SHP77 treated with DMSO at 0.1 percent for 48 hours (cell line): ENCODE data around the gene AKNAD1.

ENCODE experiments used
- DNase-seq: peaks from one replicate; lab custom pipeline; 2025; lab: John Stamatoyannopoulos, UW

Gene AKNAD1

GRCh38 chr1:108863984-108864383 lies 7.1 kb upstream of the AKNAD1 start:
- no peak for DNase-seq

GRCh38 chr1:108862698-108863477 lies 6.0 kb upstream of the AKNAD1 start:
- DNase-seq, result no peak

- no peak for DNase-seq
These were observed 5.2 kb upstream of the AKNAD1 start for GRCh38 chr1:108862017-108862610.

GRCh38 chr1:108861566-108861965 lies 4.7 kb upstream of the AKNAD1 start:
- no peak for DNase-seq

- no peak for DNase-seq
These were observed 3.5 kb upstream of the AKNAD1 start for GRCh38 chr1:108860190-108860907.

- DNase-seq, result no peak
These were observed 1.5 kb upstream of the AKNAD1 start for GRCh38 chr1:108858230-108858950.

GRCh38 chr1:108854221-108855019 lies 2.5 kb downstream of the AKNAD1 start:
- no peak for DNase-seq

- DNase-seq, result no peak
These were observed 4.5 kb downstream of the AKNAD1 start for GRCh38 chr1:108852221-108852975.

GRCh38 chr1:108851567-108851966 lies 5.3 kb downstream of the AKNAD1 start:
- DNase-seq, result no peak

GRCh38 chr1:108850929-108851328 lies 6.0 kb downstream of the AKNAD1 start:
- no peak for DNase-seq

GRCh38 chr1:108848806-108849205 lies 8.1 kb downstream of the AKNAD1 start:
- DNase-seq, result no peak

- peak; percentile 8 for DNase-seq
These were observed 9.4 kb downstream of the AKNAD1 start for GRCh38 chr1:108847494-108847893.

GRCh38 chr1:108845991-108846390 lies 10.9 kb downstream of the AKNAD1 start:
- DNase-seq, result no peak

- DNase-seq, result no peak
These were observed 11.4 kb downstream of the AKNAD1 start for GRCh38 chr1:108845446-108845845.

- no peak for DNase-seq
These were observed 13.3 kb downstream of the AKNAD1 start for GRCh38 chr1:108843390-108844137.

- no peak for DNase-seq
These were observed 14.2 kb downstream of the AKNAD1 start for GRCh38 chr1:108842525-108843181.

- DNase-seq, result no peak
These were observed 15.2 kb downstream of the AKNAD1 start for GRCh38 chr1:108841703-108842102.

GRCh38 chr1:108832929-108833328 lies 24.0 kb downstream of the AKNAD1 start:
- no peak for DNase-seq

- DNase-seq, result no peak
These were observed 25.7 kb downstream of the AKNAD1 start for GRCh38 chr1:108831225-108831624.
